ENCODE data around the gene GRN.
"Not testable (repeated sequence)": the region's sequence is repeated elsewhere in the genome, so short reads cannot be mapped to it uniquely, and the experiment has no call there.

The GRN gene

GRCh38 chr17:44394112-44394511, 49.0 kb downstream of the GRN start:
- DNase-seq (ENCODE audit: low read depth) = not testable (repeated sequence)
- TF ChIP-seq CTCF (conservative IDR thresholded peaks at IDR 0.05; ENCODE audit: low read depth, low read length) = peak; percentile 3

GRCh38 chr17:44394833-44395232, 49.7 kb downstream of the GRN start:
- no peak for TF ChIP-seq CTCF (conservative IDR thresholded peaks at IDR 0.05; ENCODE audit: low read depth, low read length)
- no peak overlapping the region for H3K4me3 ChIP-seq (ENCODE audit: low read depth, low read length)
- no peak for DNase-seq (ENCODE audit: low read depth)

More at GRCh38 chr17:44394112-44394511, 49.0 kb downstream of the GRN start:
- H3K4me3 ChIP-seq (ENCODE audit: low read depth, low read length) = not testable (repeated sequence)

- DNase-seq (ENCODE audit: low read depth) = no peak
- no peak for TF ChIP-seq CTCF (conservative IDR thresholded peaks at IDR 0.05; ENCODE audit: low read depth, low read length)
- no peak overlapping the region for H3K4me3 ChIP-seq (ENCODE audit: low read depth, low read length)
These were observed 51.8 kb downstream of the GRN start for GRCh38 chr17:44396946-44397345.

DNA sequence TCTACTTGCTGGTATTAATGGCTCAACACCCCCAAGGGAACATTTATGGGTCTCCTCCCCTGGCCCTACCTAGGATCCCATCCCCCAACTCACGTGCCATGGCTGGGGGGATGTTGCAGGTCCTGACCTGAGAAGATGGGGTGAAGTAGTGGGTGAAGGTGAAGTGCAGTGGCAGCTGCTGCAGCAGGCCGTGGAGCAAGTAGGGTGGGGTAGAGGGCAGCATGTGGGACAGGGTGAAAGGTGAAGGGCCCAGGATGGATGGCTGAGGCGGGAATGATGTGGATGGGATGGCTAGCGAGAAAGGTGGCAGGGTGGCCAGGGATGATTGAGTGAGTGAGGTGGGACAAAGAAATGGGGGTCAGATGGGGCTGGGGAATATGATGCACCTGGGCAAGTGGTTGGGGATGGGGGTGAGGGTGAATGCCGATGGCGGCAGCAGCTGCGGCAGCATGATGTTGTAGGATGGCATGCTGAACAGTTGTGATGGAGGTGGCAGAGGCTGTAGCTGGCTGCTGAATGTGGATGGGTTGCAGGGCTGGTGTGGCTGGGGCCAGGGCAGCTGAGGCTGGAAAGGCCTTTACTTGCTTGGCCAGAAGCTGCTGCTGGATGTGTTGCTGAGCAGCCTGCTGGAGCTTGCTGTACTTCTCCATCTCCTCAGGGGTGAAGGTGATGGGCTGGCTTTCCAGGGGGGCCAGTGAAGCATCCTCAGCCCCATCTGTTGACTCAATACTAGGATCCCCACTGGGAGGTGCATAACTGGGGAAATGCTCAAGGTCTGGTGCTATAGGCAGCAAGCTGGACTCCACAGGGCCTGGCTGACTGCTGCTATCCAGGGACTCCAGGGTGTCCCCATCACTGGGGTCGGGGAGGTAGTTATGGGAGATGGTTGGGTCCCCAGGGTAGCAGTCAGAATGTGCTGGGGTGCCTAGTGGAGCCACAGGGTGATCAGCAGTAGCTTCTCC, 52.7 kb downstream of the GRN start:
- DNase-seq (ENCODE audit: low read depth) = peak; percentile 29
- H3K4me3 ChIP-seq (ENCODE audit: low read depth, low read length) = no peak overlapping the region
- TF ChIP-seq CTCF (conservative IDR thresholded peaks at IDR 0.05; ENCODE audit: low read depth, low read length) = no peak

- no peak for DNase-seq (ENCODE audit: low read depth)
- no peak for TF ChIP-seq CTCF (conservative IDR thresholded peaks at IDR 0.05; ENCODE audit: low read depth, low read length)
- H3K4me3 ChIP-seq (ENCODE audit: low read depth, low read length) = no peak overlapping the region
These were observed 53.9 kb downstream of the GRN start for GRCh38 chr17:44398692-44399691.

DNA sequence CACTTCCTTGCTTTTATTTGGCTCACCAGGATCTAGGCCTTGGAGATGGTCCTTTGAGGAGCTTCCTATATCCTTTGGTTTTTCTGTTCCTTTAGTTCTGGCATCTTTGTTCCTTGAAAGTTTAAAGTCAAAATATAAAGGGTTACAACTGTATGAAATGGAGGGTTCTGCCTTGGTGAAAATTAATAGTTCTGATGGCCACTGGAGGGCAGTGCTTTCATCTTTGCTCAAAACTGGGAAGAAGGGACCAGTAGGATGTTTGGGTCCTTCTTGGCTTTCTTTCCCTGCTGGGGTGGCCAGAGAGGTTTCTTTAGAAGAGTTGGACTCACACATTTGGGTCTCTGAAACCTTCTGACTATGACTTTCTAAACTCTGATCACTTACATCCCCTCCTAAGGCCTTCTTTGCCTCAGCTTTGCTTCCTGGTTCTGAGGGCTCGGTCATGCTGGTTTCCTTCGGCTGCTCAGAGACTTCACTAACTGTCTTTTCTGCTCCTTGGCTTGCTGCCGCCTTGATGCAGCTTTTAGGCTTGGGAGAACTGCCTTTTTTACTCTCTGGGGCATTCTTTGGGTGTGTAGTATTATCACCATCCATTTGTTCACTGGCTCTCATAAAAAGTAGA, 55.2 kb downstream of the GRN start:
- TF ChIP-seq CTCF (conservative IDR thresholded peaks at IDR 0.05; ENCODE audit: low read depth, low read length) = peak; percentile 72
- peak; percentile 68 for DNase-seq (ENCODE audit: low read depth)
- H3K4me3 ChIP-seq (ENCODE audit: low read depth, low read length) = no peak overlapping the region

Measured in choroid plexus epithelial cell (primary cell).